HS-27A (cell line): ENCODE data around the gene STOX2.

ENCODE experiments used
- DNase-seq: peaks from one replicate; pipeline ENCODE4 v3.0.0-alpha.2; 2012; ENCODE audit warnings: low read depth, missing footprints

Gene STOX2, protein sequence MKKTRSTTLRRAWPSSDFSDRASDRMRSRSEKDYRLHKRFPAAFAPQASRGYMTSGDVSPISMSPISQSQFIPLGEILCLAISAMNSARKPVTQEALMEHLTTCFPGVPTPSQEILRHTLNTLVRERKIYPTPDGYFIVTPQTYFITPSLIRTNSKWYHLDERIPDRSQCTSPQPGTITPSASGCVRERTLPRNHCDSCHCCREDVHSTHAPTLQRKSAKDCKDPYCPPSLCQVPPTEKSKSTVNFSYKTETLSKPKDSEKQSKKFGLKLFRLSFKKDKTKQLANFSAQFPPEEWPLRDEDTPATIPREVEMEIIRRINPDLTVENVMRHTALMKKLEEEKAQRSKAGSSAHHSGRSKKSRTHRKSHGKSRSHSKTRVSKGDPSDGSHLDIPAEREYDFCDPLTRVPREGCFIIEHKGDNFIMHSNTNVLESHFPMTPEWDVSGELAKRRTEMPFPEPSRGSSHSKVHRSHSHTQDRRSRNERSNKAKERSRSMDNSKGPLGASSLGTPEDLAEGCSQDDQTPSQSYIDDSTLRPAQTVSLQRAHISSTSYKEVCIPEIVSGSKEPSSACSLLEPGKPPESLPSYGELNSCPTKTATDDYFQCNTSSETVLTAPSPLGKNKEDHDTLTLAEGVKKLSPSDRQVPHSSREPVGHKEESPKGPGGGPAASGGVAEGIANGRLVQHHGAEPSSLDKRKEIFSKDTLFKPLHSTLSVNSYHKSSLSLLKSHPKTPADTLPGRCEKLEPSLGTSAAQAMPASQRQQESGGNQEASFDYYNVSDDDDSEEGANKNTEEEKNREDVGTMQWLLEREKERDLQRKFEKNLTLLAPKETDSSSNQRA (N-terminal part only)

DNA sequence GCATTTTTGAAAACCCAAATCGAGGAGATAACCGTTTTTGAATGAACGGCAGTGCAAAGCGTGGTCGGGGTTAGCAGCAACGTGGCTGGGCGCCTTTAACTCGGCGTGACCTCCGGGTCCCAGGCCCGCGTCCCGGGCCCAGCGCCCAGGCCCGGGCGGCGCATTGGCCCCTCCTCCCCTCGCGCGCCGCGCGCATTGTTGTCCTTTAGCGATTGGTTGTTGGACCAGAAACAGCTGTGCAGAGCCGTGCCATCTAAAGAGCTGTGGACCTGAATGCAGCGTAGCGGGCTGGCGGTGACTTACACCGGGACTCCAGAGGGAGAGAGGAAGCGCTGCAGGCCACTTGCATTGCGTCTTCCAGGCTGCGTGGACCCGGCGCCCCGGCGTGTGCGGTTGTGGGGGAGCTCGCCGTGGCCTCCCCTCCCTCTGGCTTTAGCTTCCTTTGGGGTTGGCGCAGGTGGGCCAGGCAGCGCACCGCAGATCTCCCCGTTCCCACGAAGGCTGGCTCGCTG is at the start of gene STOX2:
Gene STOX2 (plus strand): TSS at position 227 of the 512 bp plus-strand sequence. CDS start 1,484 bp downstream, outside the sequence.
- no peak for DNase-seq

DNA sequence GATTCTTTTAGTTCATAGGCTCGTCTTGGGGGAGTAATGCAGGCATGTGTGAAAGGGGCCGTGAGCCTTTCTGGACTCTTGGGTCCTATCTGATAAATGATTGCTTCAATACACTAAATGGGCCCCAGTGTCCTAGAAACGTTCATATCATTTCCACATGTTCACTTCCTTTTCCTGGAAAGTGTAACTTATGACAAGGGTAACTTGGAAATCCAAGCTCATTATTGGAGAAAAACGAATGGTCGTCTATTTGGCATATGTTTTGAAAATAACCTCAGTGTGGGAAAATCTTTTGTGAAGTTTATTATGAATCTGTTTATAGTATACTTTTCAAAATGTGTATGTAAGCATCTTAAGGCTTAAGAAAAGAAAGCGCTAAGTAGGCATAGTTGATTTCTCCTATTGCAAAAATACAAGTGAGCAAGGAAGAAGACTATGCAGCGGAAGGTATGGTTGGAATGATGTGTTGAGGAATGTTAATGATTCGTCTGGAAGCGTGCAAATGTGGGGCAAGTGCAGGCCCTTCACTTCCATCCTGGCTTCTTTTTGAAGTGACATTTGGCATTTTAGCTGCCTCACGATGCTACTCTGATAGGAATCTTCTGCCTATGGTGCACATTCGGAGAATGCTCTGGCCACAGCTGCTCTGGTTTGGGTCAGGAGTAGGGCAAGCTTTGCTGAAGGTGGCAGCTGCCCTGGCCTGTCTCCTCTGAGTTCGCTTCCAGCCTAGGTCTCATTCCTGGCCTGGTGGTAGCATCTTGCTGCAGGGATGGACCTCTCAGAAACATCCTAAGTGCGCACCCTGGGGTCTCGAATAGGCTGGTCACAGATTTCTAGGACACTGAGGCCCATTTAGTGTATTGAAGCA is 49.5 kb upstream of the STOX2 start:
- no peak for DNase-seq

DNA sequence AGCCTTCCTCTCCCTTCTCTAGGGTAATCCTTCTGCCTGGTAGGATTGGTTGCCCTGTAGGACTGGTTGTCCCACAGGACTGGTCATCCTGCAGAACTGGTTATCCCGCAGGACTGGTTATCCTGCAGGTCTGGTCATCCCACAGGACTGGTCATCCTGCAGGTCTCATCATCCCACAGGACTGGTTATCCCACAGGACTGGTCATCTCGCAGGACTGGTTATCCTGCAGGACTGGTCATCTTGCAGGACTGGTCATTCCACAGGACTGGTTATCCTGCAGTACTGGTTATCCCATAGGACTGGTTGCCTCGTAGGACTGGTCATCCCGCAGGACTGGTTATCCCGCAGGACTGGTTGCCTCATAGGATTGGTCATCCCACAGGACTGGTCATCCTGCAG is 48.1 kb upstream of the STOX2 start:
- no peak for DNase-seq

DNA sequence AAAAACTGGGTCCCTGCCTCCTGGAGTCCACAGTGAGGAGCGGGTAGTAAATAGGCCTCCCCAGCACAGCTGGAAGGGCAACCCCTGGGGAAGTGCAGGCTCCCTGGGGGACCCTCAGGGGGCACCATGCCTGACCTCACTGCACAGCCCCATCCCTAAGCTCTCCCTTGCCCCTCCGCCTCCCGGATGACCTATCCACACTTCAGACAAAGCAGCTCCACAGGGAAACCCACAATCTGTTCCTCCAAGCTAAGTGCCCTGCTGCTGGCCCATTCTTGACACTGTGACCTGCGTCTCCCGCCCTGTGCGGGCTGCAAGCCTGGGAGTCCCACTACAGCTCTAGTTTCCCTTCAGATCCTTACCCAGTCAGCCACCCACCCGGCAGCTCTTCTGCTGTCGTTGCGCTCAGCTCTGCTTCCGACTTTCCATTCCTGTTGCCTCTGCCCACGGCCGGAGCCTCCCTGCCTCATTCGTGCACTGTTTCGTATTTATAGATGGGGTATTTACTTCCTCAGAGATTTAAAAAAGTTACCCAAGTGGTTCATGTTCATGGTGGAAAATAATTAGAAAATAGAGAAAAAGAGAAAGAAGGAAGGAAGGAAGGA is 47.0 kb upstream of the STOX2 start:
- no peak for DNase-seq

DNA sequence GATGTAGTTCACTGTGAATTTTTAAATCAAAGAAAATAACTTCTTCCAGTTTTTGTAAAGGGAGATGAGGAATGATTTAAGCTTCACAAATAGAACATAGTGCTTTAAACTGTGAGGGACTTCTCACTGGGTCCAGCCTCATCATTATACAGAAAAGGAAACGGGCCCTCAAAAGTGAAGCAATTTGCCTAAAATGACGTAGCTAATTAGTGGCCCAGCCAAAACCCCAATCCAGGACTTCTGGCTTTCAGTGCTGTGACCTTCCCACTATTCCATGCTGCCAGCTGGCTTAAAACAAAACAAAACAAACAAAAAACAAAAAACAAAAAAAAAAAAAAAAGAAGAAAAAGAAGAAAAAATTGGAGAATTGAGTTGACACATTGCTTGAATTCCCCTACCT is 45.0 kb upstream of the STOX2 start:
- no peak for DNase-seq

DNA sequence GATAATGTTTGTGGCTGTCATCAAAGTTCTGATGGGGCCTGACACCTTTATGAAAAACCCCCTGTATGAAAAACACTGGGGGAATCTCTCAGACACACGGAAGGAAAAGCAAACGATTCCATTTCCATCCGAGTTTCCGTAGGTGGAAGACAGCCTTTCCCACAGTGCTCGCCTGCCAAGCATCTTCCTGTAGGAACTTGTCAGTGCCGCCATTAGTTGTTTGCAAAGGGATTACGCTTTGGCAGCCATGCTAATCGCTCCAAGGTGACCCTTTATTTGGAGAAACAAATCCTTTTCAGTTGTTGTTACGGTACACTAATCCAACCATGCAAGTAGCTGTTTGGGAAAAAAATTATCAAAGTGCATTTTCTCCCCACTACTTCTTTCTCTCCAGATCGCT is 44.4 kb upstream of the STOX2 start:
- no peak for DNase-seq

DNA sequence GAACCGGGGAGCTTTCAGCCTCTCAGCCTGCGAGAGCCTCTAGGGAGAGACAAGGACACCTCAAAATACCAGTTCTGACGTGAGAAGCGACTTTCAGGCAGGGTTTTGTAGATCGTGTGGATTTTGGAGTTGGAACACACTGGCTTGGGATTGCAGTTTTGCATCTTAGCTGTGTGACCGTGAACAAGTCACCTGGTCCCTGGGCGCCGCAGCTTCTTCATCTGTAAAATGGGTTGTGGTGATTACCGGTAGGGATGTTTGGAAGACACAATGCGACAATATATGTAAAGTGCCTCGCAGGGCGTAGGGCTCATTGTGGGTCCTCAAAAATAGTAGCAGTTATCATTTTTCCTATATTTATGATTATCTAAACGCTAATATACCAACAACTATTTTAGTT is 43.7 kb upstream of the STOX2 start:
- DNase-seq = no peak

DNA sequence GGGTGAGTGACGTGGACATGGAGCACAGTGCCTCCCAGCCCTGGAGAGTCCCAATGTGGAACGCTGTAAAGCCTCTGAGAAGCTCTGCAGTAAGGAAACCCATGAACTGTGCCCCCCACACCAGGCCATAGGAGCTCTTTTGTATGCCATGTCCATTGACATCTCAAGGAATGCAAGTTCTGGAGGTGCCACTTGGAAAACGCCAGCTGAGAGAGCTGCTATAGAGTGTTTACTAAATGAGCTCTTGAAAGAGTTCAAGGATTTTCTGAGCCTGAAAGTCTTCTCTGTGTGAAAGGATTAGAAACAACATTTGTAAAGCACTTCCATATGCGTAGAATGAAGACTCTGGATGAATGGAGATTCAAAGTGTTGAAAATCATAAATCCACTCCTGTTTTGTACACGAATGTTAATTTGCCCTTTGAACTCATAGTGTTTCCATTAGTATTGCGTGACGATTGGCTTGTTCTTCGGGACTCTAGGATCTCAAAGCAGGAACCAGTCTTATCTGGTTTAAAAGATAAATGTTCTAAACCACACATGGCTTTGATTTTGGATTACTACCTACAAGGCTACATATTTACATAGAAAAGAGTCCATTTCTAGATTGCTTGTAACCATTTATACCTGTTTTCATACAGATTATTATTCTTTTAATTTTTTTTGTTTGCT is 41.8 kb upstream of the STOX2 start:
- DNase-seq = no peak

DNA sequence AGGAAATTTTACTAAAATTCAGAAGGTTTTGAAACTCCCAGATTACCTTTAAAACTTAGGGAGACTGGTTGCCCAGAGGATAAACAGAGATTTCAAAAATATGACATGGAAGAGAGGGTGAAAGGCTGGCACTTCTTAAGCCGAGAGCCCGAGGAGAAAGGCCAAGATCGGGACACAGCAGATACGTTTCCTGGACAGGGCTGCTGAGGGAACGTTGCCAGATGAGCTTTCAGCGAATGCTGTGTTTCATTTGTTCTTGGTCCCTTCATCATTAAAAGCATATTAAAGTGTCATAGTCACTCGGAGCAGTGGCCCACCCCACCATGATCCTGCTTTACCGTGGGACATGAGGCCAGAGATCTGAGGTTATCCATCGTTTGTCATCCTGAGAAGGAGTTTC is 37.9 kb upstream of the STOX2 start:
- DNase-seq = no peak

DNA sequence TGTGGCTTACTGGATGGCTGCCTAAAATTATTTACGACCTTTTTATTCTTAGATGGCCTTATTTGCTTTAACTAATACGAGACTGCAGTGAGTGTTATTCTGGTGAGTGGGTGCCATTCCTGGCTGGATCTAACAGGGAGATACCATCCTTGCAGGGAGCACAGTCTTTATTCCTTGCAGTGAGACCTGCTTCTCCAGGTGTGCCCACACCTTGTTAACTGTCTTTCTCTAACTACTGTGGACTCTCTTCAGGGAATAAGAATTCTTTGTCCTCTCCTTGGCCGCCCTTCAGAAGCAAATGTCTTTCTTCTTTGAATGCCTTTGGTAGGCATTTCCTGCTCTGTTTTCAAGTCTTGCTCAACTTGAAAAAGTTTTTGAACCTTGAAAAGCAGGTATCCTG is 34.1 kb upstream of the STOX2 start:
- DNase-seq = no peak

DNA sequence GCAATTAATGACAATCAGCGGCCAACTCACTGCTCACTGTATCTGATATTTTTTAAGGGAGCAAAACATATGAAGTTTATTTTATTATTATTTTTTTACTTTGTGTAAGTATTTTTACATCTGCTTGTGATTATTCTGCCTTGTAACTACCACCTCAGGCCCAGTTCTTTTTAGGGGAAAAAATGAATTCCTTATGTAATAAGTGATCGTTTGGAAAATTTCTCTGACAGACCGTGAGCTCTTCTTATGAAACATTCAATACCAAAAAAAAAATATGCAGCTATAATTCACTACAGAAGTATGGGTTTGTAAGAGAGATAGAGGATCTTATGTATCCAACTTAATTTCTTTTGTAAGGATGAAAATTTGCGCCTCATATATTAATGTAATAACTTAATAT is 33.5 kb upstream of the STOX2 start:
- no peak for DNase-seq

DNA sequence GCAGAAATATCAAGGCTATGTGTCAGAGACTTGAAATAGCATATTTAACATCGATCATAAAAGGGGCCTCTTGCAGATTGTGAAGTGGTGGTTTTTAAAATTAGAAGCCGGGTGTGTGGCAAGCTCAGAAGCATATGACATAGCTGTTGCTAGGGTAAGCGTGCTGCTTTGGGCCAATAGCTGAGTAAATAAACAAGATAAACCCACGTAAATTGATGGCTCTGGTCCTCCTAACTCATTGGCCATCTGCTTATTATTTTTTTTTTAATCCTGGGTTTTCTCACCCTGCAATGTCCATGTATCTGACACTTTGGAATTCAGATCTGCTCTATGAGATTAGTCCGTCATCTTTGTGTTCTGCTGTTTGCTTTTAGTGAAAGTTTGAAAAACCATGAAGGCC is 32.6 kb upstream of the STOX2 start:
- DNase-seq = no peak

DNA sequence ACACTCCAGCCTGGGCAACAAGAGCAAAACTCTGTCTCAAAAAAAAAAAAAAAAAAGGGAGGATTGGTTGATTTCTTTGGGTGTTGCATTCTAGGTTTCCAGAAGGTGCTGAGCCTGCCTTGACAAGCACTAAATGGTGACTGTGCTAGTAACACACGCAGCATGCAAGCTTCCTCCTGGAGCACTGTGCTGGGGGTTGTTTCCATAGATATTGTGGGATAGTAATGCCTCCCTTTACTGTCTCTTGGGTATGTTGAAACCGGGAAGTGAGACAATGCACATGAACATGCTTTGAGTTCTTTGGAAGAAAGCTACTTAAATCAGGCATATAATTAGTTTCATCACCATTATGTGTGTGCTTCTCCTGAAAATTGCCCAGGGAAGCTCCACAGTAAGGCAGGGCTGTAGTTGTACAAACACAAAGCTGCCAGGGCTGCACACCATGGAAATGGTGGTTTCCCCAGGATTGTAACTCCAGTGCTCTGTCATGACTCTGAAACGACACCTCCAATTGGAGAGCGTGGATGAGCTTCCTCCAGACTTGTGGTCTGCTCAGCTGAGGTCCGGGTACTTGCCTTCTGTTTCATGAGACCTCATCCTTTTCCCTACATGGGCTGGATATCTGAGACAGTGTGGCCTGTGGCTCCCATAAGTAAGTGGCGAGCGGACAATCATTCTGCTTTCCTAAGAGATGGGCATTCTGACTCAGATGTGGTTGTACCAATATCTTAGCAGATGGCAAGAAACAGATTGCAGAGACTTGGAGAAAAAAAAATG is 31.5 kb upstream of the STOX2 start:
- no peak for DNase-seq

DNA sequence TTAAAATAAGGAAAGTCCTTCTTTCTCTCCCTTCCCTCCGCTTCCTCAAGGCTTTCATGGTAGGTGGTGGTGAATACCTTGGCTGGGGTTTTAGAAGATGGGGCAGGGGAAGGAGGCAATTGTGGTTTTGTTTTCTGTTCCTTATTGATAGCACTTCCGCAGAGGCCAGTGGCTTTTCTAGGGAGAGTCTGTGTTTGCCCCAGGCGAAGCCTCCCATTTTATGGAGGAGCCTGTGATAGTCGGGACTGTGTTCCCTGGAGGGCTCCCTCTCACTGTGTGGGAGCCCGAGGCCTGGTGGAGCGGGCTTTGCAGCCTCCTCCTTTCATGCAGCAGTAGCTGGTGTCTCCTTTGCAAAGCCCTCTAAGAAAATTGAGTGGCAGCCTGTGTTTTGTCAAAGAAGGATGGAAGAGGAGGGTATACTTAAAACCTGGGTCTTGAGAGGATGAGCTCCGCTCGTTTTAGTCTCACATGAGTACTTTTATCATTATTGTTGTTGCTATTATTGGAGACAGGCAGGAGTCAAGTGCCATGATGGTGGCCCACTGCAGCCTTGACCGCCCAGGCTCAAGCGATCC is 29.8 kb upstream of the STOX2 start:
- no peak for DNase-seq

DNA sequence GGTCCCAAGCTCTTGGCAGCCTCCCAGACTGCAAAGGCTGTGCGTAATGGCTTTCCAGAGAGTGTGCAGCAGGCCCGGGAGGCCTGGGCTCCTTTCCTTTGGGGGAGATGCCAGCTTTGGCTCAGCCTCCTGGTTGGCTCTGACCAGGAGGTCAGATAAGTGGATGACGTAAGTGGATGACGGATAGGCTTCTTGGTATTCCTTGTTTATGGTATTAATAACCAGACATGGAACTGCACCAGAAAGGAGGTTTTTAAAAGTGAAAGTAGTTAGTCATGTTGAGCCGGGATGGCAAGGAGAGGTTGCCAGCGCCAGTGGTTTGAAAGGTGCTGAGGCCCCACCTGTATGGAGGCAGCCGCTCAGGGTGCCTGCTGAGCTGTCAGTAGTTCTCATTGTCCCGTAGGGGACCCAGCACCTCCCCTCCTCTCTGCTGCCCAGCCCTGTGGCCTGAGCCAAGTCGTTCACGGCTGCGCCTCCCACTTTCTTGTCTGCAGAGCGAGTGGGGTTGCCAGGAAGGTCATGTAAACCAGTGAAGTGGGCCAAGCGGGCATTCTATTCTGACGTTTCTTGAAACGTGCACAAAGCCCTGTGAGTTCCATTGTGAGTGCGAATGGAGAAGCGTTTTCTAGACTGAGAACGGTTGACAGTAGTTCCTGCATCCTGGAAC is 28.7 kb upstream of the STOX2 start:
- no peak for DNase-seq

DNA sequence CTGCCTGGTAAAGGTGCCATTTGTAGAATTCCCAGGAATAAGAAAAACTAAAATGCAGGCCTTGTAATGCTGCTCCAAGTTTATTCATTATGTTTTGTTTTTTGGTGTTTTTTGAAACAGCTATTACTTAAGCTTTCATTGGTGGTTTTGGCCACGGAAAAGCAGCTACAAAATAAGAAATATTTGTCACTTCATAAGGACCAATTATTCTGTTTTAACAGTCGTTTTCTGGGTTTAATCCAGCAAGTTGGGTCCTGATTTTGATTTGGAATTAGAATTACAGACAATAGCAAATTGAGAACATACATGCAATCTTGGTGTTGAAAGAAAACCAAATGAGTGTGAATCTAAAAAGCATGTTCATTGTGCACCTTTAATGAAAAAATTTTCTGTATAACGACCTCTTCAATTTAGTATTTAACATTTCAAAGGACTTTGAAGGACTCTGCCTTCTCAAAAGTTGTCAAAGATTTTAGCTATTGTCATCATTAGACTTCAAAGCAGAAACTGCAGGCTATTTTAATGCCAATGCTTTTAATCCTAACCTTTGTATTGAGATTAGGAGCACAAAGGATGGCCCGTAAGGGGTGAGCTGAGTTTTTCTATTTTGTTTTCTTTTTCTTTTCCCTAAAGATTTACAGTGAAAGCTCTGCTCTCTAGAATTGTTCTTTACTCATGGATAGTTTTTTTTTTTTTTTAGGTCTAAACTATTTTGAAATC is 26.7 kb upstream of the STOX2 start:
- no peak for DNase-seq

DNA sequence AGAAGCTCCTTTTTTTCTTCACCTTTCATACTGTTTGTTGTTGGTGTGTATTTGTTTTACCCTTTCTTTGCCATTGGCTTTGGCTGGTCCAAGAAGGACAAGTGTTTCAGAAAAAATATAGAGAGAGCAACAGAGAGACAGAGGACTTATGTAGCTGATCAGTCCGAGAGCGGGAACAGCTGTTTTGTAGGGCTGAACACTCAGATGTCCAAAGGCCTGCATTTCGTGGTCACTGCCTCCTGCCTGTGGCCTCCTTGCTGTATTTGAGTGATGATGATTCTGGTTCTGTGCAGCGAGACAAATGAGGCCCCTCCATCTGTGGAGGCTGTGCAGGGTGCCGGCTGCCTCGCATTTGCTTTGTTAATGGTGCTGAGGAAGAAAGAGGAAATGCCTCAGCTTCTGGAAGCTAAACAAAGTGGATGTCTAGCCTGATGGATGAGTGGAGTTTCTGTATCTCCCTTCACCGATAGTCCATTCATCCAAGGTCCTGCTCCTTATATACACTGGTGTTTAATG is 19.8 kb upstream of the STOX2 start:
- DNase-seq = no peak

DNA sequence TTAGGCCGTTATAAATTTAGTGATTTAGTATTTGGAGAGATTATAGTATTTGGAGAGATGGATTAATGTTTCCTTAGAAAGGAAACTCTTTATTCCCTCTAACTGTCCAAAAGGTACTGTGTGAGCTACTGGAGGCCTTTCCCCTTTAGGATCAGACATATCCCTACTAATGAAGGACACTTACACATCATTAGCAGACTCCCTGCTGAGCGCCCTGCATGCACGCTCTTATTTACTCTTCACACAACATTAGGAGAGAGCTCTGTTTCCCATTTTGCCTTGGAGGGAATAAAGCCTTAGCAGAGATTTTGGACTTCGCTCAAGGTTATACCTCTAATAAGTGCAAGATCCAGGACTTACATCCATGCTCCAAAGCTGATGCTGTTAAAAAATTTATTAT is 17.8 kb upstream of the STOX2 start:
- no peak for DNase-seq

DNA sequence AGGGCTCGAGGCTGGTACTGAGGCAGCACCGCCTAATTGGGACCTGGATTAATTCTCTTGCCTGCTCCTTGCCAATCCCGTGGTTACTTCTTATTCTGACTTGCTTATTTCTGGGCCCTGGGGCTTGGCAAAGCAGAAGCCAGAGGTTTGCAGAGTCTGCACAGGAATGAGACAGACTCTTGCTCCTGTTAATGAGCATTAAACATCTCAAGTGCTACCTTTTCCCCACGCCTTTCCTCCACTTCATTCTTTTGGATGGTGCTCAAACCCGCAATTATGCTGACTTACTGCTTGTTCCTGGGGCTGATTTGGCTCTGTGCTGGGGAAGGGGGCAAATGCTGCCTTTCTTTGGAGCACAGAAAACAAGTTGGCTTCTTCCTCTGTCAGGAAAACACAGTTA is 16.5 kb upstream of the STOX2 start:
- no peak for DNase-seq
